ENCODE measurements around the gene PRRX2. TPM values are rescaled to one million over a fixed set of nuclear protein-coding genes. Genes with fewer than 3 reads are reported as not detected.

The PRRX2 gene
- total RNA-seq, 1 donor from 2014 or later: 112 TPM

DNA sequence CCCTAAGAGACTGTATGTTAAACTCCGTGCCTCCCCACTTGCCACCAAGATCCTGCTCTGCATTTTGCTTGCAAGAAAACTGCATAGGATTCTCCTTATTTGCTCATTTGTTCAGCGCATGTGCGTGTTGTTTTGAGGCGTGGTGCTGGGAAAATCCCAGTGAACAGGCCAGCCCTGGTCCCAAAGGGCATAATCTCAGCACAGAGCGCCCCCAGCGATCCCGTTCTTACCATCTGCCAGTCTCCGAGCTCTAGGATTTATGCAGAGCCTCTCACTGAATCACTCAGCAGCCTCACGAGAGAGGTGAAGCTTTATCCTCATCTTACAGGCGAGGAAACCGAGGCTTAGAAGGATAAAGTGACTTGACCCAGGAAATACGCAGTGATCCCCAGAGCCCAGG is 11.5 kb downstream of the PRRX2 start:
- intact Hi-C loops (cut with DNase I): no loop called here
- Histone ChIP-seq H3K27me3 (no peaks in the 10 kb centered on the region), H3K27ac (peak overlapping the region; percentile 37 to 49), H3K4me1 (peaks cover 0 to 29% of the 10 kb centered on the region in 2 donors), H3K9me3 (no peaks in the 10 kb centered on the region), H3K4me3 (peak overlapping the region in 1 of 2 donors; percentile 26), H3K36me3 (no peaks in the 10 kb centered on the region)
- DNase-seq (ENCODE audit: low spot score in 2 of 2): peak in 1 of 2 donors; percentile 81
- TF ChIP-seq, protein P1, sequence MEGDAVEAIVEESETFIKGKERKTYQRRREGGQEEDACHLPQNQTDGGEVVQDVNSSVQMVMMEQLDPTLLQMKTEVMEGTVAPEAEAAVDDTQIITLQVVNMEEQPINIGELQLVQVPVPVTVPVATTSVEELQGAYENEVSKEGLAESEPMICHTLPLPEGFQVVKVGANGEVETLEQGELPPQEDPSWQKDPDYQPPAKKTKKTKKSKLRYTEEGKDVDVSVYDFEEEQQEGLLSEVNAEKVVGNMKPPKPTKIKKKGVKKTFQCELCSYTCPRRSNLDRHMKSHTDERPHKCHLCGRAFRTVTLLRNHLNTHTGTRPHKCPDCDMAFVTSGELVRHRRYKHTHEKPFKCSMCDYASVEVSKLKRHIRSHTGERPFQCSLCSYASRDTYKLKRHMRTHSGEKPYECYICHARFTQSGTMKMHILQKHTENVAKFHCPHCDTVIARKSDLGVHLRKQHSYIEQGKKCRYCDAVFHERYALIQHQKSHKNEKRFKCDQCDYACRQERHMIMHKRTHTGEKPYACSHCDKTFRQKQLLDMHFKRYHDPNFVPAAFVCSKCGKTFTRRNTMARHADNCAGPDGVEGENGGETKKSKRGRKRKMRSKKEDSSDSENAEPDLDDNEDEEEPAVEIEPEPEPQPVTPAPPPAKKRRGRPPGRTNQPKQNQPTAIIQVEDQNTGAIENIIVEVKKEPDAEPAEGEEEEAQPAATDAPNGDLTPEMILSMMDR (IDR thresholded peaks at IDR 0.05): peak in 1 of 3 experiments; percentile 25

DNA sequence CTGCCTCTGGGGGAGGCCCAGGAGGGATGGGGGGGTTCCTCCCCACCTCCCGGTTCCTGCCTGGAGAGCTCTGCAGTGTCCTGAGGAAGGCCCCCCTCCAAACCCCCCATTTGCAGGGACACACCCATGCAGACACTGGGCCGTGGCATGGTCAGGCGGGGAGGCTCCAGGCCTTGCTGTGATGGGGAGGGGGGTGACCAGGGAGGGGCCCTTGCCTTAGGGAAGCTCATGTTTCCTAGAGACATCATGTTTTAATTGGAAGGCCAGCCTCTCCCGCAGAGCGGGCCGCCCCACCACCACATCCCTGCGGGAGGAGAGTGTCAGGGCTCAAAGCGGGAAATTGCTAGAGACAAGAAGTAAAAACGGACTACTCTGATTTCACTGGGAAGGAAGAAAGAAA is 12.0 kb downstream of the PRRX2 start:
- Histone ChIP-seq H3K27me3 (no peaks in the 10 kb centered on the region), H3K9me3 (no peaks in the 10 kb centered on the region), H3K4me3 (peak overlapping the region in 1 of 2 donors; percentile 26), H3K4me1 (peaks cover 0 to 27% of the 10 kb centered on the region in 2 donors), H3K36me3 (no peaks in the 10 kb centered on the region), H3K27ac (peak overlapping the region; percentile 37 to 49)
- intact Hi-C loops (cut with DNase I): no loop called here
- DNase-seq (ENCODE audit: low spot score in 2 of 2): no peak
- TF ChIP-seq, protein P1 (IDR thresholded peaks at IDR 0.05): no peak

- TF ChIP-seq, protein P1 (IDR thresholded peaks at IDR 0.05): no peak
- H3K27me3 ChIP-seq: no peaks in the 10 kb centered on the region
- intact Hi-C loops (cut with DNase I): no loop called here
Observed at GRCh38 chr9:129678844-129679243, 13.4 kb downstream of the PRRX2 start.

DNA sequence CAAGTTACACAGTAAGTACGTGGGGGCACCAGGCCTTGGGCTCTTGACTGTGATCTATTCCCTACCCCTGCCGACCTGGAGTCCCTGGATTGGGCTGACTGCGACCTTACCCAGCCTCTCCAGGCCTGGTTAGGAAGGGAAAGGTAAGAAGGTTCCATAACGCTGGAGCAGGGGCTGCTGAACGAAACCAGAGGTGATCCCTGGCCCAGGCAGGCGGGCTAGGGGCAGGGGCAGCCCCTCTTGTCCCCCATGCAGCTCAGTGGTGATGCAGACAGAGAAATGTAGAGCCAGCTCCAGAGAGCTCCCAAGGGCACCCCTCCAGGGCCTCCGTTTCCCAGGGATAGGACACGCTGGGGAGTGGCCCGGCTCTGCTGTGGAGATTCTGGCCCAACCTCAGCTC is 14.1 kb downstream of the PRRX2 start:
- intact Hi-C loops (cut with DNase I): no loop called here
- Histone ChIP-seq H3K4me3 (no peak overlapping the region), H3K9me3 (no peaks in the 10 kb centered on the region), H3K36me3 (no peaks in the 10 kb centered on the region), H3K27ac (no peak overlapping the region), H3K27me3 (no peaks in the 10 kb centered on the region), H3K4me1 (peaks cover 0 to 24% of the 10 kb centered on the region in 2 donors)
- no peak for DNase-seq (ENCODE audit: low spot score in 2 of 2)
- TF ChIP-seq, protein P1 (IDR thresholded peaks at IDR 0.05): no peak

More at GRCh38 chr9:129678844-129679243, 13.4 kb downstream of the PRRX2 start:
- Histone ChIP-seq H3K4me3 (no peak overlapping the region), H3K36me3 (no peaks in the 10 kb centered on the region), H3K9me3 (no peaks in the 10 kb centered on the region), H3K27ac (no peak overlapping the region), H3K4me1 (peaks cover 0 to 24% of the 10 kb centered on the region in 2 donors)
- peak in 1 of 2 donors; percentile 58 for DNase-seq (ENCODE audit: low spot score in 2 of 2)

DNA sequence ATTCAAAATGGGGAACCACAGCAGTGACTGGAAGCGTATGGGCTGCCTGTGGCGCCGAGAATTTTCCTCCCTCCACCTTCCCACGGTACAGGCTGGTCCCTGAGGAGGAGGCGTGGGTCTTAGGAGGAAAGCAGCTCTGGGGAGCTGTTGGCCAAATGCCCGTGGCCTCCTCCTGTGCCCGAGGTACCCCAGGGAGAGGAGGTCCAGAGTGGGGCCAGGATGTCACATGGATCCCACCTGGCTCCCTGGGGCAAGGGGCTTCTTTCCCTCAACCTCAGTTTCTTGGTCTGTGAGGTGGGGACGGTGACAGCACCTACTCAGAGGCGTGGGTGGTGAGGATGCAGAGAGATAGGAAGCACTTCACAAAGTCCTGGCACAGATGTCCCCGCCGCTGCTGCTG is 16.5 kb downstream of the PRRX2 start:
- intact Hi-C loops (cut with DNase I): no loop called here
- Histone ChIP-seq H3K4me3 (no peak overlapping the region), H3K36me3 (no peaks in the 10 kb centered on the region), H3K27me3 (no peaks in the 10 kb centered on the region), H3K4me1 (peaks cover 0 to 12% of the 10 kb centered on the region in 2 donors), H3K9me3 (no peaks in the 10 kb centered on the region), H3K27ac (peak overlapping the region in 1 of 2 donors; percentile 0)
- TF ChIP-seq, protein P1 (IDR thresholded peaks at IDR 0.05): no peak
- DNase-seq (ENCODE audit: low spot score in 2 of 2): no peak

DNA sequence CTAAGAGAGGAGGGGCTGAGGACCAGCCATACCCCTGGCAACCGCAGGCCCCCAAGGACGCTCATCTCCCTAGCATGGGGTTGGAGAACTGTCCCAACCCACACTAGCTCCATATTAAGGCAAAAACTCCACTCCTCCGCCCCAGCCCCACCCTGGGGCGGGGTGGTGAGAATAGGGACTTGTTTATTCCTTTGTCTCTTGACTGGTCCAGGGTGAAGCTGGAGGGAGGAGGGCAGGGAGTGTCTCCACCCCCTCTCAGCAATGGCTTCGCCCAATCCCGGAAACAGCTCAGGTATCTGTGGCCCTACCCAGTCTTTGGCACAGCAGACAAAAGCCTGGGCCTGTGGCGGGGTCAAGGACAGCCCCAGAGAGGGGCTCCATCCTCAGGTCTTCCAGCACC is 16.9 kb downstream of the PRRX2 start:
- H3K27me3 ChIP-seq: no peaks in the 10 kb centered on the region
- intact Hi-C loops (cut with DNase I): no loop called here
- H3K4me3 ChIP-seq: no peak overlapping the region
- H3K9me3 ChIP-seq: no peaks in the 10 kb centered on the region
- TF ChIP-seq, protein P1 (IDR thresholded peaks at IDR 0.05): no peak
- peaks cover 0 to 8% of the 10 kb centered on the region in 2 donors for H3K4me1 ChIP-seq
- no peak overlapping the region for H3K27ac ChIP-seq
- H3K36me3 ChIP-seq: no peaks in the 10 kb centered on the region
- no peak for DNase-seq (ENCODE audit: low spot score in 2 of 2)
